ENCODE measurements around the gene CIAO3. TPM values are rescaled to one million over a fixed set of nuclear protein-coding genes. Genes with fewer than 3 reads are reported as not detected.

Gene CIAO3
- total RNA-seq, 1 experiment from 2014 or later = 32.8 TPM

DNA sequence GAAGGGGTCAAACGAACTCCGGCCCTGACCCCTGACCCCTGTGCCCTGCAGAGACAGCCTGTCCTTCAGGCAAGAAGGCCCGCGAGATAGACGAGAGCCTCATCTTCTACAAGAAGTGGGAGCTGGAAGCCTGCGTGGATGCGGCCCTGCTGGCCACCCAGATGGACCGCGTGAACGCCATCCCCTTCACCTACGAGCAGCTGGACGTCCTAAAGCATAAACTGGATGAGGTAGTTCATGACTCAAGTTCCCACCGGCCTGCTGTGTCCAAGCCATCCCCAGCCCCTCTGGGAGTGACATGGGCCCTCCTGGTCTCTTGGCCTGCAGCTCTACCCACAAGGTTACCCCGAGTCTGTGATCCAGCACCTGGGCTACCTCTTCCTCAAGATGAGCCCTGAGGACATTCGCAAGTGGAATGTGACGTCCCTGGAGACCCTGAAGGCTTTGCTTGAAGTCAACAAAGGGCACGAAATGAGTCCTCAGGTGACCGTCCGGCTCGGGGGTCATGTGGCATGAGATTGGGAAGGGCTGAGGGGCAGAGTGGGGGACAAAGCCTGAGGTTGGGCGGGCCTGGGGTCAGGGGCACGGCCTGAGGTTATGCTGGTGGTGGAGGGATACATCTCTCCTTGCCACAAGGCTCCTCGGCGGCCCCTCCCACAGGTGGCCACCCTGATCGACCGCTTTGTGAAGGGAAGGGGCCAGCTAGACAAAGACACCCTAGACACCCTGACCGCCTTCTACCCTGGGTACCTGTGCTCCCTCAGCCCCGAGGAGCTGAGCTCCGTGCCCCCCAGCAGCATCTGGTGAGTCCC lies 25.4 kb upstream of the CIAO3 start:
- no peaks in the 10 kb centered on the region for H3K9me3 ChIP-seq (ENCODE audit: control insufficient read depth in 1 of 2, insufficient read depth in 1 of 2, low read depth in 1 of 2, low read length in 2 of 2)
- H3K79me2 ChIP-seq (ENCODE audit: insufficient read depth, low read length) = peaks cover 23% of the 10 kb centered on the region
- no peak overlapping the region for H3K9ac ChIP-seq (ENCODE audit: low read length)
- no peak overlapping the region for H3K4me2 ChIP-seq (ENCODE audit: low read length)
- H4K20me1 ChIP-seq (ENCODE audit: insufficient read depth) = no peaks in the 10 kb centered on the region
- no peak for TF ChIP-seq ZFX (IDR thresholded peaks at IDR 0.05)
- H3K36me3 ChIP-seq (ENCODE audit: control insufficient read depth in 1 of 2, insufficient read depth in 2 of 2, low read length in 2 of 2) = peaks cover 7 to 11% of the 10 kb centered on the region in 2 experiments; a peak in 3 of 4 replicates
- POLR2A ChIA-PET = no interaction called here
- ATAC-seq (no peak), DNase-seq (ENCODE audit: low read depth, low spot score) (no peak)
- H3K27ac ChIP-seq (ENCODE audit: low read depth, low read length) = no peak overlapping the region; the same call in 1 of the 2 replicates
- intact Hi-C loops (cut with micrococcal nuclease) = no loop called here
- BruUV-seq (replicated peaks) = no TSS peak
- CTCF ChIA-PET = no interaction called here
- H2AFZ ChIP-seq (ENCODE audit: low read depth, low read length, poor library complexity, severe bottlenecking) = no peak overlapping the region
- H3K9me2 ChIP-seq (ENCODE audit: insufficient read depth) = no peaks in the 10 kb centered on the region
- no peaks in the 10 kb centered on the region for H3K27me3 ChIP-seq (ENCODE audit: insufficient read depth, low read length)
- H3K4me3 ChIP-seq (replicated peaks in 1 of 2; ENCODE audit: low read depth in 1 of 2, low read length in 2 of 2) = no peak overlapping the region
- H3K4me1 ChIP-seq (ENCODE audit: control insufficient read depth in 1 of 2, insufficient read depth in 2 of 2, low read length in 2 of 2) = peaks cover 15 to 23% of the 10 kb centered on the region in 2 experiments
- RAD21 ChIA-PET (ENCODE audit: low non-redundant PET in 1 of 2, low total read pairs in 2 of 2, uncharacterized antibody in 2 of 2, unreplicated experiment in 2 of 2) = no interaction called here

GRCh38 chr16:765488-765865 lies 24.7 kb upstream of the CIAO3 start:
- POLR2A ChIA-PET = no interaction called here
- H3K9ac ChIP-seq (ENCODE audit: low read length) = no peak overlapping the region
- no peak overlapping the region for H2AFZ ChIP-seq (ENCODE audit: low read depth, low read length, poor library complexity, severe bottlenecking)
- ATAC-seq (no peak), DNase-seq (ENCODE audit: low read depth, low spot score) (no peak)
- no peak overlapping the region for H3K4me2 ChIP-seq (ENCODE audit: low read length)
- H3K27ac ChIP-seq (ENCODE audit: low read depth, low read length) = no peak overlapping the region
- H3K27me3 ChIP-seq (ENCODE audit: insufficient read depth, low read length) = no peaks in the 10 kb centered on the region
- H3K9me3 ChIP-seq (ENCODE audit: control insufficient read depth in 1 of 2, insufficient read depth in 1 of 2, low read depth in 1 of 2, low read length in 2 of 2) = no peaks in the 10 kb centered on the region
- intact Hi-C loops (cut with micrococcal nuclease) = no loop called here
- no peaks in the 10 kb centered on the region for H3K9me2 ChIP-seq (ENCODE audit: insufficient read depth)
- RAD21 ChIA-PET (ENCODE audit: low non-redundant PET in 1 of 2, low total read pairs in 2 of 2, uncharacterized antibody in 2 of 2, unreplicated experiment in 2 of 2) = no interaction called here
- H3K36me3 ChIP-seq (ENCODE audit: control insufficient read depth in 1 of 2, insufficient read depth in 2 of 2, low read length in 2 of 2) = peaks cover 7 to 11% of the 10 kb centered on the region in 2 experiments; a peak in 3 of 4 replicates
- H4K20me1 ChIP-seq (ENCODE audit: insufficient read depth) = no peaks in the 10 kb centered on the region
- peaks cover 26% of the 10 kb centered on the region for H3K79me2 ChIP-seq (ENCODE audit: insufficient read depth, low read length)
- peaks cover 17 to 31% of the 10 kb centered on the region in 2 experiments for H3K4me1 ChIP-seq (ENCODE audit: control insufficient read depth in 1 of 2, insufficient read depth in 2 of 2, low read length in 2 of 2)
- CTCF ChIA-PET = no interaction called here
- no TSS peak for BruUV-seq (replicated peaks)
- no peak overlapping the region for H3K4me3 ChIP-seq (replicated peaks in 1 of 2; ENCODE audit: low read depth in 1 of 2, low read length in 2 of 2)
- TF ChIP-seq, protein P1, sequence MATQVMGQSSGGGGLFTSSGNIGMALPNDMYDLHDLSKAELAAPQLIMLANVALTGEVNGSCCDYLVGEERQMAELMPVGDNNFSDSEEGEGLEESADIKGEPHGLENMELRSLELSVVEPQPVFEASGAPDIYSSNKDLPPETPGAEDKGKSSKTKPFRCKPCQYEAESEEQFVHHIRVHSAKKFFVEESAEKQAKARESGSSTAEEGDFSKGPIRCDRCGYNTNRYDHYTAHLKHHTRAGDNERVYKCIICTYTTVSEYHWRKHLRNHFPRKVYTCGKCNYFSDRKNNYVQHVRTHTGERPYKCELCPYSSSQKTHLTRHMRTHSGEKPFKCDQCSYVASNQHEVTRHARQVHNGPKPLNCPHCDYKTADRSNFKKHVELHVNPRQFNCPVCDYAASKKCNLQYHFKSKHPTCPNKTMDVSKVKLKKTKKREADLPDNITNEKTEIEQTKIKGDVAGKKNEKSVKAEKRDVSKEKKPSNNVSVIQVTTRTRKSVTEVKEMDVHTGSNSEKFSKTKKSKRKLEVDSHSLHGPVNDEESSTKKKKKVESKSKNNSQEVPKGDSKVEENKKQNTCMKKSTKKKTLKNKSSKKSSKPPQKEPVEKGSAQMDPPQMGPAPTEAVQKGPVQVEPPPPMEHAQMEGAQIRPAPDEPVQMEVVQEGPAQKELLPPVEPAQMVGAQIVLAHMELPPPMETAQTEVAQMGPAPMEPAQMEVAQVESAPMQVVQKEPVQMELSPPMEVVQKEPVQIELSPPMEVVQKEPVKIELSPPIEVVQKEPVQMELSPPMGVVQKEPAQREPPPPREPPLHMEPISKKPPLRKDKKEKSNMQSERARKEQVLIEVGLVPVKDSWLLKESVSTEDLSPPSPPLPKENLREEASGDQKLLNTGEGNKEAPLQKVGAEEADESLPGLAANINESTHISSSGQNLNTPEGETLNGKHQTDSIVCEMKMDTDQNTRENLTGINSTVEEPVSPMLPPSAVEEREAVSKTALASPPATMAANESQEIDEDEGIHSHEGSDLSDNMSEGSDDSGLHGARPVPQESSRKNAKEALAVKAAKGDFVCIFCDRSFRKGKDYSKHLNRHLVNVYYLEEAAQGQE (IDR thresholded peaks at IDR 0.05; ENCODE audit: low read depth) = no peak
- TF ChIP-seq POLR2AphosphoS5 (IDR thresholded peaks at IDR 0.05; ENCODE audit: low read depth, low read length) (no peak), CEBPB (IDR thresholded peaks at IDR 0.05; ENCODE audit: low read depth) (no peak), SIN3A (IDR thresholded peaks at IDR 0.05; ENCODE audit: low read depth) (no peak), CBX3 (IDR thresholded peaks at IDR 0.05; ENCODE audit: low read depth) (no peak), ZNF274 (IDR thresholded peaks at IDR 0.05; ENCODE audit: low read depth, low read length) (no peak), RAD21 (IDR thresholded peaks at IDR 0.05; ENCODE audit: low read depth) (no peak), YY1 (IDR thresholded peaks at IDR 0.05; ENCODE audit: extremely low read depth, insufficient replicate concordance, low read depth, low read length) (no peak), POLR2A (IDR thresholded peaks at IDR 0.05; ENCODE audit: borderline replicate concordance, extremely low read depth, insufficient read depth, insufficient read length) (no peak), ELF1 (IDR thresholded peaks at IDR 0.05; ENCODE audit: borderline replicate concordance, low read depth) (no peak), ZFX (IDR thresholded peaks at IDR 0.05) (no peak), EZH2phosphoT487 (IDR thresholded peaks at IDR 0.05; ENCODE audit: borderline replicate concordance) (no peak), ZBTB33 (IDR thresholded peaks at IDR 0.05; ENCODE audit: extremely low read depth, insufficient replicate concordance, low read length) (no peak), EZH2 (IDR thresholded peaks at IDR 0.05) (no peak)
- TF ChIP-seq, protein P2, sequence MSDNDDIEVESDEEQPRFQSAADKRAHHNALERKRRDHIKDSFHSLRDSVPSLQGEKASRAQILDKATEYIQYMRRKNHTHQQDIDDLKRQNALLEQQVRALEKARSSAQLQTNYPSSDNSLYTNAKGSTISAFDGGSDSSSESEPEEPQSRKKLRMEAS (IDR thresholded peaks at IDR 0.05) = no peak
